Progenitor cell of endocrine pancreas (in vitro differentiated cells): ENCODE data around the gene PSMB1. TPM values are rescaled to one million over a fixed set of nuclear protein-coding genes. Genes with fewer than 3 reads are reported as not detected.

Experiments used
- DNase-seq: peaks from one replicate; pipeline ENCODE4 v3.0.0; 2021; ENCODE audit warnings: low spot score; ENCODE audit not compliant: unreplicated experiment
- H3K27ac Mint-ChIP-seq: 2 replicates; pipeline ENCODE4 v1.8.0; 2021; ENCODE audit warnings: mild to moderate bottlenecking, moderate library complexity, mixed read lengths
- H3K27me3 Mint-ChIP-seq: 2 replicates; pipeline ENCODE4 v1.8.0; 2021; ENCODE audit warnings: mixed read lengths
- H3K36me3 Mint-ChIP-seq: 2 replicates; pipeline ENCODE4 v1.8.0; 2022; ENCODE audit warnings: mixed read lengths; ENCODE audit not compliant: insufficient read depth
- H3K4me1 Mint-ChIP-seq: 2 replicates; pipeline ENCODE4 v1.8.0; 2021; ENCODE audit warnings: low read depth, mixed read lengths
- H3K4me3 Mint-ChIP-seq: 2 replicates; pipeline ENCODE4 v1.8.0; 2021; ENCODE audit warnings: low read depth, mild to moderate bottlenecking, moderate library complexity, mixed read lengths
- H3K9me3 Mint-ChIP-seq: 2 replicates; pipeline ENCODE4 v1.8.0; 2021; ENCODE audit warnings: low read depth, mixed read lengths
- CTCF ChIP-seq: fragments of 200-600 bp; sonication (generic); IDR thresholded peaks from one replicate; pipeline ENCODE4 v1.5.0; 2021; ENCODE audit warnings: antibody characterized with exemption, mild to moderate bottlenecking; ENCODE audit not compliant: unreplicated experiment
- total RNA-seq: library from RNA; stranded (reverse); gene quantifications from 2 replicates; pipeline ENCODE4 v1.2.1, GENCODE V29; 2021

Gene PSMB1
- total RNA-seq, 1 donor from 2014 or later = 154 TPM

GRCh38 chr6:170485159-170485558, 67.9 kb downstream of the PSMB1 start:
- Mint-ChIP-seq H3K27ac (no peak overlapping the region), H3K4me1 (peaks cover 12% of the 10 kb centered on the region), H3K4me3 (no peak overlapping the region), H3K36me3 (peaks cover 5% of the 10 kb centered on the region), H3K9me3 (peaks cover 19% of the 10 kb centered on the region), H3K27me3 (no peaks in the 10 kb centered on the region)
- TF ChIP-seq CTCF = no peak
- no peak for DNase-seq

Other genes starting within 250 kb of the PSMB1 start
- gene FAM120B, start 246.5 kb downstream of the PSMB1 start, total RNA-seq = 46.2 and 49.3 TPM in 2 replicates
- gene TBP, start 1.1 kb upstream of the PSMB1 start, total RNA-seq = 20.0 and 20.3 TPM in 2 replicates
- gene PDCD2, start 31.3 kb upstream of the PSMB1 start, total RNA-seq = 60.8 and 63.2 TPM in 2 replicates